Retina (tissue), 1 donor: Measurements from ENCODE around the gene ATF7IP.

Experiments
- DNase-seq: peaks from one replicate; pipeline ENCODE4 v3.0.0-alpha.2; 2016

Gene ATF7IP

DNA sequence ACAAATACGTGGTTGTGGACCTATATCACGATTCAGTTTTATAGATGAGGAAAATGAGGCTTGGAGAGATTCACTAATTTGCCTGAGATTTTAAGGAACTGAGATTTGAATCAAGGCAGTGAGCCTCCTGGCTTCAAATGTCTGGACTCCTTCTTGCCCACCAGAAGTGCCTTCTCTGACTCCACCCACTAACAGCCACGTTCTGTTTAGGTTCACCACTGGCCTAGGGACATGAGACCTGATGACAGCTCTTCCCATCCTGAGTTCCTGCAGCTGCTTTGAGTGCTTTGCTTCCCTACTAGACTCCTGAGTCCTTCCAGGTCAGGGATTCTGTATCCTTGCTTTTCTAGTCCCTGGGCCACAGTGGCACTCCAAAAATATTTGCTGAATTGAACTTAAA is 145.1 kb downstream of the ATF7IP start:
- DNase-seq: no peak

DNA sequence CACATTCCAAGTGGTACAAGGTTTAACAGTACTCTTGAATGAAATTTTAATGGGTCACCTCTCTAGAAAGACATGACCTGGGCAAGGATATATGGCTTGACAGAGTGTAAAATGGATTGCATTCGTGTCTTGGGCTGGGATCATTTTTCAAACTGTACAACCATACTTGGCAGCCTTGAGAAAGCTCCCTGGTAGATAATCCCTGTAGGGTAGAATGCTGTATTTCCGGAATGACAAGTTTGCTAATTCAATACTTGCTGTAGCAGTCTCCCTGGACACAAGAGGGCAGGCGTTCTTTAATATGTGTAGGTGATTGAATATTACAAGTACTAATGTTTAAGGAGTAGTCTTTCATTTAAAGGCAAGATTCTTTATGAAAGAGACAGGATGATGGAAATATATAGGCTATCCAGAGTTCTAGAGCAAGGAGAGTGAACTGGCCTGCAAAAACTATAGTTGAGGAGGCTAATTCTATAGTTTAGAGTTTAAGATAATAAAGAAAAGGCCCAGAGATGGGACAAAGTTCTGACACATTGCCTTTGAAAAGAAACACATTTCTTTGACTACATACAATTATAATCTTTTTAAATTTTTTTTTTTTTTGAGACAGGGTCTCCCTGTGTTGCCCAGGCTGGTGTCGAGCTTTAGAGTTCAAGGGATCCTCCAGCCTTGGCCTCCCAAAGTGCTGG is 148.8 kb downstream of the ATF7IP start:
- no peak for DNase-seq

DNA sequence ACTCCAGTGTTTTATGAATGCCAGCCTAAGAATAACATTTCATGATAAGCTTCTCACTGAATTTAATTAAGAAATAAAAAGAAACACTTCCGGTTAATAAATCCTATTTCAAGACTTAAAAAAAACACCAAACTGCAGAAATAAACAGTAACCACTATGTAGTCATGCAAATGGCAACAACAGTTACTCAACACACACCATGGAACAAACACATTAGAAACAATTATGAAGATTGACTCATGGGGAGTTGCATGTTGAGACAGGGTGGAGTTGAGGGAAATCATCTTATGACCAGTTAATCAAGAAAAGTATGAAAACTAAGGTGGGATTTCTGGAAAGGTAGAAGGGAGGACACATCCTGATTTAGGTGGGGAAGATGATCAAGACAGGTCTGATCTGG is 149.5 kb downstream of the ATF7IP start:
- DNase-seq: no peak

DNA sequence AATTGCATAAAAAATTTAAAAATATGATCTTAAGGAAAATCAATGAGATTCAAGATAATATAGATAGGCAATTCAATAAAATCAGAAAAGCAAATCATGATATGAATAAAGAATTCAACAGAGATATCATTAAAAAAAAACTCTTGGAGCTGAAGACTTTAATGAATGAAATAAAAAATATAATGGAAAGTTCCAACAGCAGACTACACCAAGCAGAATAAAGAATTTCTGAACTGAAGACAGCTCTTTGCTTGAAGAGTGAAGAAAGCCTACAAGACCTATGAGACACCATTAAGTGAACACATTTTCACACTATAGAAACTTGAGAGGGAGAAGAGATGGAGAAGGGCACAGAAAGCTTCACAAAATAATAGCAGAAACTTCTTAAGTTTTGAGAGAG is 156.3 kb downstream of the ATF7IP start:
- DNase-seq: no peak

DNA sequence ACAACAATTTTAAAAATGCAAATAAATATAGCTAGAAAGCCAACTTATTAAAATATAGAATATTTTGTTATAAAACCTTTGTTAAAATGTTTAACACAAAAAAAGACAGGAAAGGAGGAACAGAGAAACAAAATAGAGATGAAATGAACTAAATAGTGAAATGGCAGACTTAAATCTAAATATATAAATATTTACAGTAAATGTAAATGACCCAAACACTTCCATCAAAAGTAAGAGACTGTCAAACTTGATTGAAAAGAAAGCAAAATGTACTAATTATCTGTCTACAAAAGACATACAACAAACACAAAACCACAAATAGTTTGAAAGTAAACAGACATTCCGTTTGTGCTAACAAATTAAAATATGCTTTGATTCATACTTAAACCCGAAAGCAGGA is 160.5 kb downstream of the ATF7IP start:
- no peak for DNase-seq

DNA sequence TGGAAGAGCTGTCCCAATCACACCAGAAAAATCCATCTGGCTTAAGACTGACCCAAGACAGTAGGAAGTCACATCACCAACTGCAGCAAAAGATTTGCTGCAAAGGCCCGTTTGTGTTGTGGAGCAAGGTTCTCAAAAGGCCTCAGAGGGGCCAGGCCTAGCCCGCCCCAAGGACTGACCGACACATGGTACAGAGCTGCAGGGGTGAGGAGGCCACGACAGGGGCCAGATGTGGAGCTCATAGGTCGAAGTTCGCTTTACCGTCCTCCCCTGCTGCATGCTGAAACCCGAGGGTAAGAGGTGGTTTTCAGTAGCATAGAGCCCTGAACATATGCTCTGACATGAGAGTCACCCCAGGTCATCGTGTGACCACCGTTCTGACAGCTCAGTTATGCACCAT is 166.7 kb downstream of the ATF7IP start:
- no peak for DNase-seq

DNA sequence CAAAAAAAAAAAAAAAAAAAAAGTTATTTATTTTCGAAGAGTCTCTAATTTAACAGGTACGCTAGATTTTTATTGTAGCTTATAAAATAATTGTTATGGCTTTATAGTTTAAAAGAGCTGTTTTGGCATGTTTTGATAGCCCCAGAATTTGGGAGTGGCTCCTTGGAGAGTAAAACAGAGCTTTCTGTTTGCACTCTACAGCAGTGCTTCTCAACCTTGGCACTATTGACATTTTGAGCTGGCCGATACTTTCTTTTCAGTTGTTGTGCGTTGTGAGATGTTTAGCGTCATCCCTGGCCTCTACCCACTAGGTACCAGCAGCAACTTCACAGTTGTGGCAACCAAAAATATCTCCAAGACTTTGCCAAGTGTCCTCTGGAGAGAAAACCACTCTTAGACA is 171.6 kb downstream of the ATF7IP start:
- DNase-seq: no peak

DNA sequence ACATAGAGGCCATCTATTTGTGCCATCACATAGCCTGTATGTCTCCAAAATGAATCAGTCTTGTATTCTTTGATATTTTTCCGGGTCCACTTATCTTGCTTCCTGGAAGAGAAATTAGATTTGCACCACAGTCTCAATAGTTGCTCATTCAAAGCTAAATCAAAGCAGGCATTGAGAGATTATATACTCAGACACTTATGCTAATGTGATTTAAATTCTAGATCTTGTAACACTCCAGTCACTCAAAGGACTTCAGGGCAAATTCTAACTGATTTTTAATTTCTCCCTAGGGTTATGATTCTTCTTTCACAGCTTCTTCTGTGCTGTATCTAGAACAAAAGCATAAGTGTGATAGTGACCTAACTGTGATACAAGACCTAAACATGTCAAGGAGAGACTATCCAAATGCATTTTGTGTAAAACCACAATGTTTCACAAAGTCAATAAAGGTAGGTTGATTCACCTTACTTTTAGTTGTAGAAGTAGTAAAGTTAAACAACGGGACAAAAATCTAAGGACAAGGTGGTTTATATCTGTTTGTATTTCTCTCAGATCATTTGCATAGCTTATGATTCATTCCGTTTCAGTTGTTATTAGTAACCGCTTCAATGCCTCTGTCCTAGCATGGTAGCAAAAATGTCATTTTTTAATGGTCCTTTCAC is 175.4 kb downstream of the ATF7IP start:
- DNase-seq: no peak

DNA sequence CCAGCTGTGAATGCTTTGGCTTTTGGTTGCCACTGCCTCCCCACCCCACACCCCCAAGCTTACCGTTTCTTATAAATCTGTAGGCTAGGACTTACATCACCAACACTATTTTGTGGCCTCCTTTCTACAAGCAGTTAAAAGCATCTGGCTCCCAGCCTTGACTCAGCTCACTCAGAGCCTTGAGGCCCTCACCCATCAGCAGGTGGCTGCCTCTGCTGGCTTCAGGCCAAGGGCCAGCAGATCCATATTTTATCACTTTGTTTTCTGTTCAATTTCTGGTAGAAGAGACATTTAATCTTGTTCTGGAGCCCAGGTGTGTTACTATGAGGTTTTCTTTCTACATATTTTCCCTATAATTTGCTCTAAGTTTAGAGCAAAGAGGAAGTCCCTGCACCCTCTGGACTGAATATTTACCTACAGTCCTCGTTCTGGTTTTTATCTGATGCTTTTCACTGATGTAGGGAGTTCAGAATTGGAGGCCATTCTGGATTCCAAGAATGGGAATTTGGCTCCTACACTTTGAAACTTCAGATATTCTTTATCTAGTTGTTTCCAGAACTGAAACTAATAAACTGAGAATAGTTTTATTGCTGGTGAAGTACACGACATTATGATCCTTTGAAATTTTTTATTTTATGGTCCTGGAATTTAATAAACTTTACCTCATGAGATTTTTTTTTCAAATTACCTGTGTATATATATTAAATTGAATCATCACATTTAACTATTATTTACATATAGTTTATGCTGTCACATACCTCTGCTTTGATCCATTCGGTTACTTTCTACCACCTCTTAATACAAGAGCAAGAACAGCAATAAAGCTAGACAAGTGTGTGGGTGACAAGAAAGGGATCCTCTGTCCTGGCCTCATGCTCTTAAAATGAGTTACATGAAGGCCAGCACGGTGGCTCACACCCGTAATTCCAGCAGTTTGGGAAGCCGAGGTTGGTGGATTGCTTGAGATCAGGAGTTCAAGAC is 180.0 kb downstream of the ATF7IP start:
- no peak for DNase-seq

DNA sequence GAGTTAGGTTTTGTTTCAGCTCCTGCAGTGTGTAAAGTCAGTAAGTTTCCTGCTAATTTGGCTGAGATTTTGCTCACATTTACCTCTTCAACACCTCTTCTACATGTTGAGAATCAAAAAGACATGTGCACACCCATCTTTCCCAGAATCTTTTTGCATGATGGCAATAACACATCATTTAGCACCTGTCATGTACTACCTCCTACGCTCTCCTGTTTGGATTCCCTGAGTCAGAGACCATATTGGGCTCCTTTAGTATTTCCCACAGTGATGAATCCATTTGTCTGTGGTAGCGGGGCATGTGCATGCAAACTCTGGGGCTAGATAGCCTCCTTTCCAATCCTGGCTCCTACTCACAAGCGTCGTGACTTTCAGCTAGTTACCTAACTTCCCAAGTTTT is 182.1 kb downstream of the ATF7IP start:
- DNase-seq: no peak

DNA sequence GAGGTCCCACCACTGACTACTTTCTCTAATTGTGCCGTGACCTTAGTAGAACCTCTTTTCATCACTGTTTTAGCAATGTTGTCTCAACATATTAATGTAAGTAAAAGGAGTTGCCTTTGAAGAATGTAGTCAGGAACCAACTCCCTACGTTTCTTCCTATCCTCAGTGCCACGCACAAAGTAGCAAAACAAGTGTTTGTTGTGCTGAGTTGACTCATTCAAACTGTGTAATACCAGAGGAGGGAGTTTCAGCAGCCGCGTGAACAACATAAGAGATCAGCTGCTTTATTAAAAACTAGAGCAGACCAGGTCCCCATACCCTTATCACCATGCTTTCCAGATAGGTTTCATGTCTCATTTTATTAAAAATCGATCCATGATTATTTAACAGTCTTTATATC is 183.1 kb downstream of the ATF7IP start:
- no peak for DNase-seq
